ENCODE results near the gene SMURF2.
"Not testable (repeated sequence)": the region's sequence is repeated elsewhere in the genome, so short reads cannot be mapped to it uniquely, and the experiment has no call there.

SMURF2 gene

DNA sequence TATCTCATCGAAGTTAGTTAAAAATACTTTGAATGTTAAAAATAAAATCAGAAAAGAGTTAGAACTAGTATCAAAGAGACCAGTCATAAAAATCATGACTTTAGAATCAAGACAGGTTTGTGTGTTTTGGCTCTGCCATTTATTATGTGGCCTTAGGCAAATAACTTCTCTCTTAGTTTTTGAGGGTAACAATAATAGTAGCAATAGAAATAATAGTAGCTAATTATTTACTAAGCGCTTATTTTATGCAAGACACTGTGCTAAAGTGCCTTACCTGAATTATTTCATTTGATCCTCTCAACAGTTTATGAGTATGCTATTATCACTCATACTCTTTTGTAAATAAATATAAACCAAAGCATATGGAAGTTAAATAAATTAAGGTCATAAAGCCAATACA lies 77.0 kb downstream of the SMURF2 start:
- DNase-seq, result no peak

- no peak for DNase-seq
These were observed 79.1 kb downstream of the SMURF2 start for GRCh38 chr17:64583038-64583437.

DNA sequence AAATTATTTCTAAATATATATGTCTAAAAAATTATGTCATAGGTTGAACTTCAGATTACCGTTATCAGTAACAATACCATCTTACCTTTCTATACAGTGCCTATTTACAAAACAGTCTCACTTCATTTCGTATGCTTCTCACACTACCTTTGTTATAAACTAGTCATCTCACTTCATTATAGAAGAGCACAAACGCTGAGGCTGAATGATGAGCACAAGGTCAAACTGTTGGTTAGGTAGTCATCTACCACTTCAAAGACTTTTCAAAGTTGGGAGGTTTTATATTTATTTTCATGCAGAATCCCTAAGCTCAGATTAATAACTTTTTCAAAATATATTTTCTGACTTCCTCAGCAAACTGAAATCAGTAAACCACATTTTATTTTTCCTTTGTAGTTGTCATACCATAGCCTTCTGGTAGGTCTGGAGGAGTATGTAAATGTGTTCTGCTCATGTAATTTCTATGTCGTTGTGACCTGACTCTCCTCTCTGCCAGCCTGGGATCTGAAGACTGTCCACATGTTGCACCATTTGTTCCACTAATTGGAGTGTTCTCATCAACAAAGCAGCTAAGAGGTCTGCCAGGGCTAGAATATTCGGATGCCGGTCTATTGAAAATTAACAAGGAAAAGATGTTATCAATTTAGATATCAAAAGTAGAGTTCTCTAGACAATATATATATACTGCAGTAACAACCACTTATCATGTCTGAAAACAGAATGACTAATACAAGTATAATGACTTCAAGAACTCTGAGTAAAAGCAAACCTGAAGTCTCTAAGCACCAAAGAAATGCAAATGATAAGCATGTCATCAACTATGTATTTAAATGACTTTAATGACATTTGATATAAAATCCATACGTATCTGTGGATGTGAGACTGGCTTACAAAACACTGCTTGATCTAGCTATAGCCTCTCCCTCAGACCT lies 81.5 kb downstream of the SMURF2 start:
- DNase-seq, result no peak

- DNase-seq, result no peak
These were observed 82.2 kb downstream of the SMURF2 start for GRCh38 chr17:64579917-64580316.

DNA sequence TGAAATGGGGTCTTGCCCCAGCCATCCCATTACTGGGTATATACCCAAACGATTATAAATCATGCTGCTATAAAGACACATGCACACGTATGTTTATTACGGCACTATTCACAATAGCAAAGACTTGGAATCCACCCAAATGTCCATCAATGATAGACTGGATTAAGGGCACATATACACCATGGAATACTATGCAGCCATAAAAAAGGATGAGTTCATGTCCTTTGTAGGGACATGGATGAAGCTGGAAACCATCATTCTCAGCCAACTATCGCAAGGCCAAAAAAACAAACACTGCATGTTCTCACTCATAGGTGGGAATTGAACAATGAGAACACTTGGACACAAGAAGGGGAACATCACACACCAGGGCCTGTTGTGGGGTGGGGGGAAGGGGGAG lies 85.1 kb downstream of the SMURF2 start:
- not testable (repeated sequence) for DNase-seq

- no peak for DNase-seq
These were observed 86.7 kb downstream of the SMURF2 start for GRCh38 chr17:64575431-64575830.

GRCh38 chr17:64574646-64575045 lies 87.5 kb downstream of the SMURF2 start:
- DNase-seq, result no peak

DNA sequence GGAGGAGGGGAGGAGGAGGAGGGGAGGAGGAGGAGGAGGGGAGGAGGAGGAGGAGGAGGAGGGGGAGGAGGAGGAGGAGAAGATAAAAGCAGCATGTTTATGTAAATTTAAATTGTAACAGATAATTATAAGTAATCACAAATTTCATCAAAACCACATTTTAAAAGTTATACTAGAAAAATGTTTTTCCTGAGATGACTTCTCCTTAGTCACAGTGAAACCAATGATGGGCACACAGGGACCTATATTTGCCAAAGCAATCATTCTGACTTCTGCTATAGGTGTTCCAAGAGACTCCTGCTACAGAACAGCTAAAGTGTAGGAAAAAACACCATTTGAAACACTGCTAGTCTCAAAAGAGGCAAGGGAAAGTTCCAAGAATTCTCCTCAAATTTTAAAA lies 88.9 kb downstream of the SMURF2 start:
- no peak for DNase-seq

DNA sequence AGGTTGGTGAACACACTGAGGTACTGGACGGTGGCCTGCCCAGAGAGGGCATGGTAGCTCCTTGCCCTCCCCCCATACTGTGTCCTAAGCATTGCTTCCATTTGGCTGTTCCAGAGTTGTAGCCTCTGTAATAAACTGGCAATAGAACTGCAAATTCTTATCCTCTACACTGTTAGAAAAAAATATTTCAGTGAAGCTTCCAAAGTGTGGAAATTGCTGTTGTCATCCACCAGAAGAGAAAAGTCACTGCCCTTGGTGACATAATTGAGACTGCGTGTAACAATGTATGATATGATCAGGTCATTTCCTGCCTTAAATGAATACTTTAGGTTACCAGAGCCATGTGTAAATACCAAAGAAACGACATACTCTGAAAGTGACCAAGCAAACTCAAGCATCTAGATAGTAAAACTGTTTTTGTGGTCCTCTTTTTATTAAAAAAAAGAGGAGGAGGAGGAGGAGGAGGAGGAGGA lies 89.4 kb downstream of the SMURF2 start:
- DNase-seq, result no peak

DNA sequence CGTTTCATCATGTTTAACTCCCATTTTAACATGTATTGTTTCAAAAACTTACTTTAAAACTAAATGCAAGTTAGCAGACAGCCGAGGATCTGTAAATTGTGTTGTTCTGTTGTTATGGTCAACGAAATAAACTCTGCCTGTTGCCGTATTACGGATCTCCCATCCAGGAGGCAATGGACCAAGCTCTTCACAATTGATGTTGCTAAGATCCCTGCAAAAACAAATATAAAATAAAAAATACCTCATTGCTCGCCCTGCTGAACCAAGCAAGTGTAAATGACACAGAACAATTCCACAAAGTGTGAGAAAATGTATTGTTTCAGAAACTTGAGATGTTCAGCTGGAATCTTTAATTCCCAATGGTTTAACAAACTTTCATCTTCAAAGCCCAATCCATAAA lies 90.4 kb downstream of the SMURF2 start:
- DNase-seq, result no peak

DNA sequence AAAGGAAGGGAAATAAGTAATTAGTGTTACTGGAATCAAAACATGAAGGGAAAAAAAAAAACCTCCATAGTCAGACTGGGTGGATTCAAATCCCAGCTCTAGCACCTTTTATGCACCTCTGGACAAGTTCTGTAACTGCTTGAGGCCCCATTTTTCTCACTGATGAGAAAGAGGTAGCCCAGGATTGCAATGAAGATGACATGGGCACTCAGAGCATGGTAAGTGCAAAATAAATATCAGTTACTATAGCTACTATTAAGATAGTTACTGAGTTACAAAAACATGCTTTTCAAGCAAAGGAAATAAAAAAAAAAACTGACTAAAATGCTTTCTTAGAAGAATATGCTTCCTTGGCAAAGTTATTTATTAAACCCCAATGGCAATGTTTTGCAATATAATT lies 96.5 kb downstream of the SMURF2 start:
- DNase-seq, result no peak

- no peak for DNase-seq
These were observed 98.0 kb downstream of the SMURF2 start for GRCh38 chr17:64564098-64564497.

GRCh38 chr17:64555281-64555680 lies 106.8 kb downstream of the SMURF2 start:
- no peak for DNase-seq

GRCh38 chr17:64554028-64554637 lies 108.0 kb downstream of the SMURF2 start:
- no peak for DNase-seq

- no peak for DNase-seq
These were observed 110.6 kb downstream of the SMURF2 start for GRCh38 chr17:64551461-64551860.

- DNase-seq, result no peak
These were observed 114.8 kb downstream of the SMURF2 start for GRCh38 chr17:64547319-64547718.

- no peak for DNase-seq
These were observed 115.4 kb downstream of the SMURF2 start for GRCh38 chr17:64546716-64547115.

- DNase-seq, result no peak
These were observed 117.4 kb downstream of the SMURF2 start for GRCh38 chr17:64544742-64545141.

- no peak for DNase-seq
These were observed 121.9 kb downstream of the SMURF2 start for GRCh38 chr17:64540118-64540776.

DNA sequence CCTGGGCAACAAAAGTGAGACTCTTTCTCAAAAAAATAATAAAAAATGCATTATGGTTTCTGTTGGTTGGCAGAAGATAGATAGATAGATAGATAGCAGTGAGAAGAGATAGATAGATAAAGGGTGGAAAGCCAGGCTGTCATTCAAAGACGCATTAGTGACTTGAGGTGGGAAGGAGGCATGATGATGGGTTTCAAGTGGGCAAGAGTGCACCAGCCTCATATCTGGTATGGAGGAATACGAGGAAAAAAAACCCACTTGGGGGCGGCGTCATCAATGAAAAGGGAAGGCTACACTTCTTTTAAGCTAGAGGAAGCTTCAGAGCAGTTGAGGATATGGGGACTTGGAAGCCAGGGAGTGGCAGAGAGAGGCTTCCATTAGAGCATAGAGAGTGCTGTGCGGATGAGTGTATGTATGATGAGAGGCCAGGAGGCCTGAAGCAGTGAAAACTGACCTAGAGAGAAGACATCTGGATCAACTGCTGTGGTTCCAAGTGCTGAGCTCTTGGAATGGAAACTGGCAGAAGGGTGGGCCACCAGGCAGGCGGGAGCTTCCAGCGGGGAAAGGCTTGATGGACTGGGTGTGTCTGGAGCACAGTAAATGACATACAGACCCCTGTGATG lies 123.5 kb downstream of the SMURF2 start:
- DNase-seq, result no peak

- DNase-seq, result no peak
These were observed 124.6 kb downstream of the SMURF2 start for GRCh38 chr17:64537488-64537887.

GRCh38 chr17:64536913-64537312 lies 125.2 kb downstream of the SMURF2 start:
- DNase-seq, result no peak

DNA sequence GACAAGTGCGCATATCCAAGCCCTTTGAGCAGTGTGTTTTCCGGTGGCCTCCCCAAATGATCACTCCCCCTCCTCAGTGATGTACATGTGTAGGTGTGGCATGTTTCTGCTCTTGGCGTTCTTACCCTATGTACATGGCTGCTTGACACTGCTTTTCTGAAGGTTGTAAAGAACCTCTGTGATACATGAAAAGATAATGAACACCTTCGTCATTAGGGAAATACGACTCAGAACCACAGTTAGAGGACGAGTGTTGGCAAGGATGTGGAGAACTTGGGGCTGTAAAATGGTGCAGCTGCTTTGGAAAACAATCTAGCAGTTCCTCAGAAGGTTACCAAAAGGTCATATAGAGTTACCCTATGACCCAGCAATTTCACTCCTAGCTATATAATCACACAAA lies 126.8 kb downstream of the SMURF2 start:
- no peak for DNase-seq

Data from activated CD4-positive, CD25-positive, alpha-beta regulatory T cell (primary cell).